ENCODE data around the gene GABRR2. TPM values are rescaled to one million over a fixed set of nuclear protein-coding genes. Genes with fewer than 3 reads are reported as not detected.
"Not testable (repeated sequence)": the region's sequence is repeated elsewhere in the genome, so short reads cannot be mapped to it uniquely, and the experiment has no call there.

GABRR2 gene
- total RNA-seq, 2 donors from 2014 or later, result 1.0 to 1.9 TPM

DNA sequence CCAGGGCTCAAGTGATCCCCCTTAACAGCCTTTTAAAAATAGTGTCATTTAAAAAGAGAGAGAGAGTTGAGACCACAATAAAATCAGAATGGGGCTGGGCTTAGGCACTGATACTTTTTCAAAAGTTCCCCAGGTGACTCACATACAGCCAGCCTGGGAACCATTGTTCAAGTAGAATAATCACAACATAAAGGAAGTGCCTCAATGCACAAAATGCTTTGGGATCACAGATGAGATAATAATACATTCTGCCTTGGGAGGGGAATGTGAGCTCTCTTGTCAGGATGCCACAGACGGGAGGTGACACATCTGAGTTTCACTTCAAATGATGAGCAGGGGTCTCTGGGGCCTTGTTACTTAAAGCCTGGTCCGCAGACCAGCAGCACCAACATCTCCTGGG is 63.9 kb downstream of the GABRR2 start:
- ATAC-seq, result no peak
- Mint-ChIP-seq H3K9me3 (no peaks in the 10 kb centered on the region), H3K4me3 (no peak overlapping the region), H3K27ac (no peak overlapping the region), H3K36me3 (no peaks in the 10 kb centered on the region), H3K27me3 (peaks cover 12% of the 10 kb centered on the region in 2 donors), H3K4me1 (ENCODE audit: low read depth in 2 of 2) (no peaks in the 10 kb centered on the region)
- no peak for DNase-seq (ENCODE audit: low spot score)

DNA sequence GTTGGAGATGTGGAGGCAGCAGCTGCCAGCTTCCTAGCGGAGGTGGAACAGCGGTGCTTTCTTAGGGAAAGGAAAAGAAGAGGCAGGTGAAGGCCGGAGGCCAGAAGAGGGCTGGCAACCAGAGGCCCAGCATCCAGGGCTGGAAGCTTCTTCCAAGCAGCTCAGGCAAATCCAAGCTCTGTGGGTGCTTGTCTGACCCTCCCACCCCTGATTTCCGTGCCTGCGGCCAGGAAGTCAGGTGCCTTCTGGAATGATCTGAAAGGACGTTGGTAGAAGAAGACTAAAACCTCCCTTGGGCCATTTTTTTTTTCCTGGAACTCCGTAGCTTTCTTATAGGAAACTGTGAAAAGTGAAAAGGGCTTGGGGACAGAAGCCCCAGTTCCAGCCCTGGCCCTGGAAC is 64.9 kb downstream of the GABRR2 start:
- no peak for DNase-seq (ENCODE audit: low spot score)
- Mint-ChIP-seq H3K36me3 (no peaks in the 10 kb centered on the region), H3K27ac (no peak overlapping the region), H3K4me3 (no peak overlapping the region), H3K9me3 (no peaks in the 10 kb centered on the region), H3K27me3 (peaks cover 12% of the 10 kb centered on the region in 2 donors), H3K4me1 (ENCODE audit: low read depth in 2 of 2) (no peaks in the 10 kb centered on the region)
- no peak for ATAC-seq

DNA sequence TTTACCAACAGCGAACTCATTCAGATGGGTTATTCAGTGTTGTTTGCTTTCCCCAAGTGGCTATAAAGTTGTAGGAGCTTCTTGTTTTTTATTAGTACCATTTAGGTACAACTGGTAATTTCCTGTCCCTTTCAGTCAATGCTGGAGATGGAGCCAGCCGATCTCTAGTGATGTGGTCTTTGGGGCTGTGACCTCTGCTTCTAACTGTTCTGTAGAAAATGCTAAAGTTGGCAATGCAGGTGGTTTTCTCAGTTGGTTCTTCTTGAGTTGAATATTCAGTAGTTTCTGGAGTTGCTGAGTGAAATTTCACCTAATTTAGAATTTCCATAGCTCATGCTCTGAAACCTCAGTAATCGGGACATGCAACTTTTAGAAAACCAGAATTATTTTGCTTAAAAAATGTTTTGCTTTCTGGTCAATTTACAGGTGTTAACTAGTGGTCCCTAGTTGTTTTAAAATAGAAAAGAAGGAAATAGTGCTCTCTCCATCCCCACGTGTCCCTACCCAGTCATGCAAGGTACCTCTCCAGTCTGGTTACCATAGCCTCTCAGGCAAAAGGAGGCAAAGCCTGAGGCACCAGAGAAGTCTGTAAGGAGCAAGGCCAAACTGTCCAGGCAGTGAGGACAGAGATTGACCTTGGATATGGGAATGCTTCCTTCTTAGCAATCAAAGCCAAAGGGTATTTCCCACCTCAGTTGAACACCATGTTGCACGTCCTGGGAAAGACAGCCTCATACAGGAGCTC is 70.7 kb downstream of the GABRR2 start:
- ATAC-seq, result no peak
- no peak overlapping the region for H3K4me3 Mint-ChIP-seq
- peaks cover 0 to 5% of the 10 kb centered on the region in 2 donors for H3K27me3 Mint-ChIP-seq

DNA sequence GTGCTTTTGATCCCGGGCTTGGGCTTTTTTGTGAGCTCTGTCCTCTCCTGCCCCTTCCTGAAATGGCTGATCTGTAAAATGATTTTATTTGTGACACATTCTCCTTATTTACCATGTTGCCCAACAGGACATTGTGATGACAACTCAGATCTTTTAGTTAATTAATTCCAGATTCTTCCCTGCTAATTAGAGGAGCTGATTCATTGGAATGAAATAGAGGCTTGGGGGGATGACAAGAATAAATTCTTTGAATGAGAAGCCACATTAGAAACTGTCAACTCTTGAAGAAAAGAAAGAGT is 71.8 kb downstream of the GABRR2 start:
- Mint-ChIP-seq H3K9me3 (no peaks in the 10 kb centered on the region), H3K4me3 (no peak overlapping the region), H3K4me1 (ENCODE audit: low read depth in 2 of 2) (peaks cover 13 to 14% of the 10 kb centered on the region in 2 donors), H3K27me3 (peaks cover 3 to 5% of the 10 kb centered on the region in 2 donors), H3K36me3 (no peaks in the 10 kb centered on the region), H3K27ac (no peak overlapping the region)
- no peak for ATAC-seq
- no peak for DNase-seq (ENCODE audit: low spot score)

More for the DNA sequence above, 70.7 kb downstream of the GABRR2 start:
- Mint-ChIP-seq H3K4me1 (ENCODE audit: low read depth in 2 of 2) (peaks cover 8 to 10% of the 10 kb centered on the region in 2 donors), H3K9me3 (no peaks in the 10 kb centered on the region), H3K27ac (no peak overlapping the region), H3K36me3 (no peaks in the 10 kb centered on the region)
- no peak for DNase-seq (ENCODE audit: low spot score)

DNA sequence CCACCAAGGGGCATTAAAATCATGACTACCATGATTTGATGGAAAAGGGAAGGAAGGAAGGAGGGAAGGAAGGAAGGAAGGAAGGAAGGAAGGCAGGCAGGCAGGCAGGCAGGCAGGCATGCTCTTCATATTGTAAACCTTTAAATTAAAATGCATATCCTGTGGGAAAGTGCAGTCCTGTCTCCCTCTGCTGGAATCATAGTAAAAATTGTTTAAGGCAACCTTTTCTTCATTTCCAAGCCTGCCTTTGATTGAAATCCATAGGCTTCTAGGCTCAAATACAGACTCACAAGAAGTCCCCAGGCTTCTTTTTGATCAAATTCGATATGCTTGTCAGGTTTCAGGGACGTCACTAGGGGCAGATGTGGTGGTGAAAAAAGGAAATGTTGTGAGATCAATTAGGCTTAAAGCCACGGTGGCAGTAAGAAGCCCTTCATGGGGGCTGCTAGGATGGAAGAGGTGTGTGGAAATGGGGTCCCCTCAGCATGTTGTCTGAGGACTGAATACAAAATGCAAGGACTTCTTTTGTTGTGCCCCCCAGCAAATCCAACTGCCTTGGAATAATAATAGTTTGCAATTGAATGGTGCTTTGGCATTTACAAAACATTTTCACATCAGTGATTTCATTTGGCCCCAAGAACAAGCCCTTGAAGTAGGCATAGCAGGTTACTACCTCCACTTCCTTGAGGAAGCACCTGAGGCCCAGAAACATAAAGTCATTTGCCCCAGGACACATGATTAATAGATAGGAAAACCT is 72.3 kb downstream of the GABRR2 start:
- no peaks in the 10 kb centered on the region for H3K36me3 Mint-ChIP-seq
- peaks cover 13 to 14% of the 10 kb centered on the region in 2 donors for H3K4me1 Mint-ChIP-seq (ENCODE audit: low read depth in 2 of 2)
- no peak for DNase-seq (ENCODE audit: low spot score)
- H3K9me3 Mint-ChIP-seq, result no peaks in the 10 kb centered on the region
- H3K27me3 Mint-ChIP-seq, result peaks cover 5 to 8% of the 10 kb centered on the region in 2 donors
- no peak overlapping the region for H3K4me3 Mint-ChIP-seq
- ATAC-seq, result no peak
- H3K27ac Mint-ChIP-seq, result no peak overlapping the region

DNA sequence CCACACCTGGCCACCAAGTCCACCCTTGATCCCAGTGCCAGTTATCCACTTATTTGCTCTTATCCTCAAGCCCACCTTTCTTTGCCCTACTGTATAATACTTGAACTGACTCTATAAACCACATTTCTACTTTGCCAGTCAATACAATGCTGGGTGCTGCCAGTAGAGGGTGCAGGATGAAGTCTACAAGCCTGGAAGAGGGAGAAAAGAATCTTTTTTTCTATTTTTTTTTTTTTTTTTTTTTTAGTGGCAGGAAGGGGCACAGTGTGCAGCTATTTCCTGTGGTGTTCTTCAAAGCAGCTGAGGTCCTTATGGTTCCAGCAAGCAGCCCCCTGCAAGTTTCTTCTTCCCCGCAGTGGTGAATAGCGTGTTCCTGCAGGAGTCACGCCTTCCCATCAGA is 75.8 kb downstream of the GABRR2 start:
- Mint-ChIP-seq H3K27ac (no peak overlapping the region), H3K27me3 (peaks cover 8 to 17% of the 10 kb centered on the region in 2 donors), H3K4me1 (ENCODE audit: low read depth in 2 of 2) (peaks cover 13 to 14% of the 10 kb centered on the region in 2 donors), H3K9me3 (no peaks in the 10 kb centered on the region), H3K4me3 (no peak overlapping the region), H3K36me3 (no peaks in the 10 kb centered on the region)
- DNase-seq (ENCODE audit: low spot score) (no peak), ATAC-seq (peak; percentile 24 to 48)

DNA sequence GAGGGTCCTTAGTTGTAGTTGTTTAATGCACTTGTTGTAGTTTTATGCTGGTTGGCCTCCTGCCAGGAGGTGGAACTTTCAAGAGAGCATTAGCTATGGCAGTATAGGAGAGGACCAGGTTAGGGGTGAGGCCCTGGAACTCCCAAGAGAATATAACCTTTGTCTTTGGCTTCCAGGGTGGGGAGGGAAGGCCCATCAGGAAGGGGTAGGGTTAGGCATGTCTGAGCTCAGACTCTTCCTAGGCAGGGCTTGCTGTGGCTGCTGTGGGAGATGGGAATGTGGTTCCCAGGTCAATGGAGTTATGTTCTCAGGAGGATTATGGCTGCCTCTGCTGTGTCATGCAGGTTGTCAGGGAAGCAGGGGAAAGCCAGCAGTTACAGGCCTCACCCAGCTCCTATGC is 77.9 kb downstream of the GABRR2 start:
- Mint-ChIP-seq H3K9me3 (no peaks in the 10 kb centered on the region), H3K4me1 (ENCODE audit: low read depth in 2 of 2) (peaks cover 19 to 21% of the 10 kb centered on the region in 2 donors), H3K4me3 (no peak overlapping the region), H3K27me3 (peaks cover 18 to 21% of the 10 kb centered on the region in 2 donors), H3K27ac (no peak overlapping the region), H3K36me3 (peaks cover 5% of the 10 kb centered on the region)
- ATAC-seq, result no peak
- DNase-seq (ENCODE audit: low spot score), result no peak

DNA sequence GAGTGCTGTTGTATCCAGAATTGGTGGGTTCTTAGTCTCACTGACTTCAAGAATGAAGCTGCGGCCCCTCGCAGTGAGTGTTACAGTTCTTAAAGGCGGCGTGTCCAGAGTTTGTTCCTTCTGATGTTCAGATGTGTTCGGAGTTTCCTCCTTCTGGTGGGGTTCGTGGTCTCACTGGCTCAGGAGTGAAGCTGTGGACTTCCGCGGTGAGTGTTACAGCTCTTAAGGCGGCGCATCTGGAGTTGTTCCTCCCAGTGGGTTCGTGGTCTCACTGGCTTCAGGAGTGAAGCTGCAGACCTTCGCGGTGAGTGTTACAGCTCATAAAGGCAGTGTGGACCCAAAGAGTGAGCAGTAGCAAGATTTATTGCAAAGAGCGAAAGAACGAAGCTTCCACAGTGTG is 81.5 kb downstream of the GABRR2 start:
- not testable (repeated sequence) for H3K36me3 Mint-ChIP-seq; DNase-seq (ENCODE audit: low spot score); H3K9me3 Mint-ChIP-seq; H3K4me1 Mint-ChIP-seq (ENCODE audit: low read depth in 2 of 2); ATAC-seq; H3K27ac Mint-ChIP-seq
- Mint-ChIP-seq H3K27me3 (peaks cover 21 to 30% of the 10 kb centered on the region in 2 donors), H3K4me3 (peak overlapping the region; percentile 72)

DNA sequence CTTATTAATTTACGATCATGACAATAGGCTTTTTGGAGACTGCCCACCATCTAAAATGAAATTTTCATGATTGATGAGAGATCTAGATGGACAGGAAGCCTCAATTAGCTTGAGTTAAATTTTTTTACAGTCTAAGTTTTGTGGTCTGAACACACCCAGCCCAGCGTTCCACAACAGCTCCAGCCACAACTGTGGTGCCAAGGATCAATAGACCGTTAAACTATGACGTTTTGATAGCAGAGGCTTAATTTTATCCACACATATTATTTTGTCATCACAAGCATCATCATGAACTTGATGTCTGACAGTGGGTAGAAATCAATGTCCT is 92.4 kb downstream of the GABRR2 start:
- DNase-seq (ENCODE audit: low spot score) (no peak), ATAC-seq (no peak)
- Mint-ChIP-seq H3K36me3 (no peaks in the 10 kb centered on the region), H3K4me1 (ENCODE audit: low read depth in 2 of 2) (no peaks in the 10 kb centered on the region), H3K4me3 (no peak overlapping the region), H3K9me3 (no peaks in the 10 kb centered on the region), H3K27ac (no peak overlapping the region), H3K27me3 (peaks cover 0 to 9% of the 10 kb centered on the region in 2 donors)

DNA sequence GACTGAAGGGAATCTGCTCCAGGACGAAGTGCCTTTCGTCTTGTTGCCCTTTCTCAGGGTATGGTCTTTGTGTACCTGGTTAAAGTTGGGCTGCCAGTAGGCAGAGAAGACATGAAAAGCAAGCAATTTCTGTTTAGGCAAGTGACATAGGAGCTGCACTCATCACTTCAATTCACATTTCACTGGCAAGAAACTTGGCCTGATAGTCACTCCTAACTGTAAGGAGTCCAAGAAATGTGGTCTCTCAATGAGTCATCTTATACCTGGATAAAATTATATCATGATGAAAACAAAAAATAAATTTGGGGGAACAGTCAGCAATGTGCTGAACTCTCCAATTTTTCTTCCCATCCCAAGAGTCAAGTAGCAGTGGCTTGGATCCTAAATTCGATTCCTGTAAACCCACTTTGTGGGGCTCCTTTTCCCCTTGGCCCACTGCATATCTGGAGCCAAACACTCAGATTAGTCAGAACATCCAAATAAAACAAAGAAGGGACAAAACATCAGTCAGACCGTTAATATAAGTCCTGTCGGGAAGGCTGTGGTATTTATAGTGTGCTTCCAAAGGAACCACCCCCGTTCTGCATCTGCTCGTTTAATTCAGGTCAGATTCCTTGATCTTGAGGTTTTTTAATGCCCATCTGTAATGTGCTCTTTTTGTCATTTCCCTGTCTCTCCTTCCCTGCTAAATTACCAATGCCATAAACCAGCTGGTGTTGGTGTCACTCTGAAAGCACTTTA is 93.0 kb downstream of the GABRR2 start:
- peak in 1 of 2 donors; percentile 36 for ATAC-seq
- Mint-ChIP-seq H3K36me3 (no peaks in the 10 kb centered on the region), H3K27me3 (peaks cover 0 to 15% of the 10 kb centered on the region in 2 donors), H3K4me1 (ENCODE audit: low read depth in 2 of 2) (no peaks in the 10 kb centered on the region), H3K27ac (no peak overlapping the region), H3K4me3 (no peak overlapping the region), H3K9me3 (no peaks in the 10 kb centered on the region)
- DNase-seq (ENCODE audit: low spot score), result no peak

DNA sequence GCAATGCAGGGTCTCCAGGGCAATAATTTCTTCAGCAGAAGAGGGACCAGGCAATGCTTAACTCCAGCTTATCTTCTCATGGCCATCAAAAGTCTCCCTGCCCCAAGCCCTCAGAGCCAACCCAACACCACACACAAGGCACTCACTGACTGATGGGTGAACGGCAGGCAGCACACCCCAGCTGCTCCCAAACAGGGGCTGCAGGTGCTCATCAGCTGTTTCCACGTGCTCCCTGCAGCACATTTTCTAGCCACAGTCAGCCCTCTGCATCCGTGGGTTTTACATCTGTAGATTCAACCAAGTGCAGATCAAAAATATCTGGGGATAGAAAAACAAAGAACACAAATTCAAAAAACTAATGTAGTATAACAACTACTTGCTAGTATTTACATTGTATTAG is 94.0 kb downstream of the GABRR2 start:
- Mint-ChIP-seq H3K4me1 (ENCODE audit: low read depth in 2 of 2) (no peaks in the 10 kb centered on the region), H3K9me3 (no peaks in the 10 kb centered on the region), H3K27ac (no peak overlapping the region), H3K36me3 (no peaks in the 10 kb centered on the region), H3K4me3 (no peak overlapping the region), H3K27me3 (peaks cover 0 to 18% of the 10 kb centered on the region in 2 donors)
- DNase-seq (ENCODE audit: low spot score) (no peak), ATAC-seq (peak in 1 of 2 donors; percentile 40)

DNA sequence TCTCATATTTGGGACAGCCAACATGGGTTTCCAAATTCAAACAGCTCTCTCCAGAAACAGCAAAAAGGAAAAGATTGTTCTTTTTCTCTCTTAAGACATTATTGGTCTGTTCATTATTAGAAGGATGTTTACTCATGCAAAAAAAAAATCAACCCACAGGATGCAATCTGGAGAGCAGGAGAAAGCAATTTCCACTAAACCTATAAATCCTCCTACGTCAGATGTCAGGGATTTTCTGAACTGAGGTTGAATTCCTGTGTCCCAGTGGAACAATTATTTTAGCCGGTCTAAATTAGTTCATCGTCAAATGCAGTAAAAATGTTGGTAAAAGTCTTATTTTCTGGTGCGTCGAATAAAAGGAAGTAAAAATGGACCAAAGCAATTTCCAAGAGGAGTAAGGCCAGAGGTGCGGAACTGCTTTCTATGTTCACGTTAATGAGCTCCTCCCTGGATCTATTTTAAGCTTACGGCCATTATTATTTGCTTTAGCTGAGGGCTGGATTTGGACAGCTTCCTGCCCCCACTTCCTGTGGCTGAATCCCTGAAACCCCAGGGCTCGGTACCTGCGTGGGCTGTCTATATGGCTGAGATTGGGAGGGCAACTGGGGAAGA is 97.7 kb downstream of the GABRR2 start, which contains the start of gene GABRR1:
Gene GABRR1 (minus strand): TSS at position 60 of the 612 bp plus-strand sequence. CDS start 36 bp downstream, at position 24.
- H3K36me3 Mint-ChIP-seq, result no peaks in the 10 kb centered on the region

DNA sequence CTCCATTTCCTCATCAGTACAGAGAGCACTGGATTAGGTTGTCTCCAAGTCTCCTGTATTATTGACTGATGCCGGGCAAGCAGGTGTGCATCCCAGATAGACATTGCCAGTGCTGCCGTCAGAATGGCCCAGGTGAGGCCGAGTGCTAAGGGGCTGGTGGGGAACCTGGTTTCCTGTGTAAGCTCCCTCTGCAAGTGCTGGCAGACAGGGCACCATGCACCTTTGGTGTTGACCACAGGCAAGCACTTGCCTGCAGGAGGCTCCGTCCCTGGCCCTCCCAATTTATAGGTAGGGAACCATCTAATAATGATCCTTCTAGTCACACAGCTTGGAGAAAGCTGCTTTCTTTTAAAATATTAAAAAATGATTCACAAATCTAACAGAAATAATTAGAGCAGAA is 98.7 kb downstream of the GABRR2 start:
- Mint-ChIP-seq H3K36me3 (no peaks in the 10 kb centered on the region), H3K9me3 (no peaks in the 10 kb centered on the region), H3K4me3 (no peak overlapping the region), H3K4me1 (ENCODE audit: low read depth in 2 of 2) (no peaks in the 10 kb centered on the region), H3K27ac (no peak overlapping the region), H3K27me3 (peaks cover 12 to 33% of the 10 kb centered on the region in 2 donors)
- ATAC-seq (no peak), DNase-seq (ENCODE audit: low spot score) (no peak)

More for the DNA sequence above, 97.7 kb downstream of the GABRR2 start, which contains the start of gene GABRR1:
- Mint-ChIP-seq H3K9me3 (no peaks in the 10 kb centered on the region), H3K27ac (no peak within 1 kb of the TSS), H3K4me1 (ENCODE audit: low read depth in 2 of 2) (no peaks in the 10 kb centered on the region), H3K27me3 (peaks cover 7 to 28% of the 10 kb centered on the region in 2 donors), H3K4me3 (no peak within 1 kb of the TSS)
- DNase-seq (ENCODE audit: low spot score) (no peak), ATAC-seq (no peak)

Measured in natural killer cell treated with Interleukin-12 subunit alpha and Interleukin-12 subunit beta and Interleukin-15 and Interleukin-18, amount 100 ng/mL, for 72 hours (primary cell).